Stimulated activated CD8-positive, alpha-beta memory T cell treated with anti-CD3 and anti-CD28 coated beads, Interleukin-7, amount 100 ng/mL, for 24 hours (primary cell): ENCODE data around the gene TRIM44.

Experiments used
- DNase-seq: peaks from one replicate; pipeline ENCODE4 v3.0.0-alpha.2; 2020; ENCODE audit warnings: low read depth

Gene TRIM44

GRCh38 chr11:35791088-35791958 is 128.7 kb downstream of the TRIM44 start:
- DNase-seq: no peak

GRCh38 chr11:35792148-35792845 is 129.7 kb downstream of the TRIM44 start:
- no peak for DNase-seq

- no peak for DNase-seq
Observed at GRCh38 chr11:35792846-35793192, 130.2 kb downstream of the TRIM44 start.

DNA sequence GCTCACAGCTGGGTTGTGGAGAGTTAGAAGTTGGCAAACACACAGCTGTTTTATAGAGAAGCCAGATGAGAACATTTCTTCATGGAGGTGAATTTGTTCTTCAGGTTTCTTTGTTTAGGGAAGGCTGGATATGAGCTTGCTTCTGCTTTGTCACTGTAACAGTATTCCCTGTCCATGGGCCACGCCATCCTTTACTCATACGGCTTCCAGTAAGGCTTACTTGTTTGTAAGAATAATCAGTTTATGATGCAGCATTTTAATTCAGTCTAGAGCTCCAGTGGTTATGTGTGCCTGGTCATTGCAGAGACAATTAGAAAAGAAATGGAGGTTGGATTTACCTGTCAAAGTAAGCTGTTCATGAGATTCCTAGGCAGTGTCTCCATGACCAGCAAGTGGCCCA is 131.8 kb downstream of the TRIM44 start:
- DNase-seq: no peak

- no peak for DNase-seq
Observed at GRCh38 chr11:35794850-35795249, 132.3 kb downstream of the TRIM44 start.

- DNase-seq: no peak
Observed at GRCh38 chr11:35796562-35796961, 134.0 kb downstream of the TRIM44 start.

GRCh38 chr11:35798423-35798822 is 135.8 kb downstream of the TRIM44 start:
- no peak for DNase-seq

DNA sequence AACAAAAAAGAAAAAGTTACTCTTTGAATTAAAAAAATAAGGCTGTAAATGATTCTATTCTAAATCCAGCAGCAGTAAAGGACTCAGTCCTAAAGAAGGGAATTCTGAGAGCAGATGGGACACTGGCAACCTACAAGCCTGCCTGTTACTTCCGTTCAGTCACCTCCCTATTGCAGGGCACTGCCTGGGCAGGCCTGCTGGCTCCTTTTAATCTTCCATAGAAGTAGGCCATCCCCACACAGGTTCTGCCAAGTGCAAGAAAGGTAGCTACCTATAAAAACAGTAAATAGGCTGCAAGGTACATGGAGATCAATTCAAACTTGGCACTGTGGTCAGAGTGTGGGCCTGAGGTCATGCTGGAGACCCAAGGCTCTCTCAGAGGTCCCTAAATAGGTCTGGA is 136.4 kb downstream of the TRIM44 start:
- DNase-seq: no peak

GRCh38 chr11:35799655-35800054 is 137.1 kb downstream of the TRIM44 start:
- no peak for DNase-seq

GRCh38 chr11:35800970-35801953 is 138.7 kb downstream of the TRIM44 start:
- DNase-seq: no peak

GRCh38 chr11:35802221-35802620 is 139.6 kb downstream of the TRIM44 start:
- DNase-seq: no peak

DNA sequence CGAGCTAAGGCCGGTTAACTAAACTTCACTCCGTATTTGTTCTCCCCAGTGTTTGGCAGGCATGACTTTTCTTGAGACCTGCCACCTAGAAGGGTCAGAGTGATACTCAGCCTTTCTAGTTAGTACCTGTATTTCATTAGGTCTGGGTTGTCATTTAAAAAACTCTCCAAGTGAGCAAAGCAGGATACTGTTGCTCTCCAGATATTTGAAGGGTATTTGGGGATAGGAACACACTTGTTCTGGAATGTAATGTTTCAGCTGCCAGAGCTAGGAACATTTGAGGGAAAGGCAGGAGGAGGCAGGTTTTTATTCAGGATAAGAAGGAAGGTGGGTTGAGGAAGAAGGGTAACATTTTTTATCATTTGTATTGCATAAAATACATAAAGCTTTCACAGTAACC is 140.1 kb downstream of the TRIM44 start:
- no peak for DNase-seq

GRCh38 chr11:35803115-35803514 is 140.5 kb downstream of the TRIM44 start:
- DNase-seq: no peak

DNA sequence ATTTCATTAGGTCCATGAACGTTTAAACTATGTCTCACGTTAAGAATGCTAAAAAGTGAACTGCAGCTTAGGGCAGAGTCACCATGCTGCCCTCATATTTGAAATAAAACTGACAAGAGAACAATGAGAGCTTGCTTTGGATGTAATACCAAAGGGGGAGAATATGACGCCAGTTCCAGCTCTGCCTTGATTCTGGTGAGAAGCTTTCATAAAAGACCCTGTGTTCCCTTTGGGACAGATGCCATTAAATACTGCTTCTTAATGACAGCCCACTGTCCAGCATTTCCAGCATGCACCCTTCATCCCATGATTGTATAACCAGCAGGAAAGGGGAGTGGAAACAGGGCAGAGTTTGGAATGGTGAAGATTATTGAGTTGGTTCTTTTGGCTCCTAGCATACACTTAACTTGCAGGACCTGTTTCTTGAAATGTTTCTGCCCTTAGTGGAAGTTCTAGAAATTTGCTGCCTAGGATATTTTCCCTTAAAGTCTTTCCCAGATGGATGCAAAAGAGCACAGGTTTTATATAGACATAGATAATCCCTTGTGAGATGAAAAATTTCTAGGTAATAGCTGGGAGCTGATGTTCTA is 142.0 kb downstream of the TRIM44 start:
- DNase-seq: no peak

GRCh38 chr11:35809561-35809960 is 147.0 kb downstream of the TRIM44 start:
- no peak for DNase-seq

DNA sequence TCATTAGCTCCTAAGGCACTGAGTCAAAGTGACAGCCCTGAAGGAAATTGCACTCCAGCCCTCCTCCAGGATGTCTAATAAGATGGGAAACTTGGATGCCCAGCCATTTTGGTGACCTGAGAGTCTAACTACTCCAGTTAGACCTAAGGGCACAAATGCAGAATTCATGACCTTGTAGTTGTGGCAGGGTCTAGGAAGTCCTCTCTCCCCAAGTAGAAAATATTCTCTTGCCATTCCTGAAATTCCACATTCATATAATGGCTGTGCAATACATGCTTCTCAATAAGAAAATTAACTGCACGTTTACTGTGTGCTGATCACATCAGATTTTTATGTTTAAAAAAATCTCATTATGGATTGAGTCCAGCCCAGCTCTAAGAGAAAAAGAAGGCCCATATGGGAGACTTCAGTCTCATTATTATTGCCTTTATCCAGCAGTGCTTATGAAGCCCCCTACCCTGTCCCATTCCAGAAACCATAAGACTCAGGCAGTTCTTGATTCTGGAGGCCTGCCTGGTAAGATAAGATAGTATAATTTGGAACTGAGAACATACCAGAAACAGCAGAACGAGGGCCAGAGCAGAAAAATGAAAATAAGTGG is 147.6 kb downstream of the TRIM44 start:
- DNase-seq: no peak

GRCh38 chr11:35811783-35812182 is 149.2 kb downstream of the TRIM44 start:
- no peak for DNase-seq

- no peak for DNase-seq
Observed at GRCh38 chr11:35812828-35813227, 150.3 kb downstream of the TRIM44 start.

GRCh38 chr11:35814081-35814695 is 151.6 kb downstream of the TRIM44 start:
- DNase-seq: no peak

DNA sequence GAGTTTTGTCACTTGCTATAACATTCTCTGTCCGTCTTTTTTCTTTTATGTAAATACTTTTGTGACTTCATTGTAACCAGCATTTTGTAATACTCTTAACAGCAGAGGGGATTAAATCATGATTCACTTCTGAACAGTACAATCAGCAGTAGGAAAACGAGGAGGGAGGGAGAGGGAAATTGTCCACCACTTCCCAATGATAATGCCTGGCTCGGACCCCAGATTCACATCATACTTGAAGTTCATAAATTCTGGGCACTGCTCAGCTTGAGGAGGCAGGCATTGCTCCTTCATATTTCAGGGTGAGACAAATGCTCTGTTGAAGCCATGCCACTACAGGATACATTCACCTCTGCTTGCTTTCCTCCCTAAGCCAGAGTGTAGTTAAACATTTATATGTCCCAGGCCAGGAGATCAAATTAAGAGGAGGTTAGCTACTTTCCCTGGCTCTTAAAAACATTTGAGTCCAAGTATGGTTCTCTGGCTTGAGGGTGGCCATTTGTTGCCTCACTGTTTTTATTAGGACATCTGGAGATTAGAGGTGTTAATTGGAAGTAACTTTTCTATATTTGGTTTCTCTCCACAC is 152.2 kb downstream of the TRIM44 start:
- no peak for DNase-seq
